Endothelial cell of umbilical vein (primary cell): ENCODE data around the gene GPRC5D. TPM values are rescaled to one million over a fixed set of nuclear protein-coding genes. Genes with fewer than 3 reads are reported as not detected.

Source experiments
- BruUV-seq: library from RNA; stranded (reverse); fragments of 400-500 nt; replicated peaks from 2 replicates; lab custom pipeline; 2021; lab: Mats Ljungman, UMichigan
- CTCF ChIA-PET: fragments of 300-600, 350-600 bp; sonication (Branson Sonifier 250); formaldehyde crosslinking; loops from one replicate; lab custom pipeline; 2021; ENCODE audit warnings: antibody characterized with exemption, inconsistent platforms; lab: Charles Lee
- POLR2A ChIA-PET: fragments of 300-600, 350-600 bp; sonication (Branson Sonifier 250); formaldehyde crosslinking; loops from one replicate; lab custom pipeline; 2021; ENCODE audit warnings: antibody characterized with exemption, inconsistent platforms; lab: Charles Lee
- DNase-seq: peaks from one replicate; pipeline ENCODE4 v3.0.0-alpha.2; 2011; ENCODE audit warnings: low read depth, low spot score
- FAIRE-seq: peaks from 2 replicates; lab custom pipeline; 2011; peaks lifted over from hg19 to GRCh38; lab: Jason Lieb, UNC
- H2AFZ ChIP-seq: 2 replicates; pipeline ENCODE4 v1.6.0; 2012; ENCODE audit warnings: low read depth, low read length, control low read depth, inconsistent platforms
- H3K27ac ChIP-seq: 2 replicates; pipeline ENCODE4 v1.5.1; 2011; ENCODE audit warnings: low read depth, mild to moderate bottlenecking, control low read depth, low read length, moderate library complexity; ENCODE audit not compliant: insufficient read depth
- H3K27me3 ChIP-seq, 2 experiments: 2 replicates each; pipeline versions ENCODE4 v1.6.0 to v1.6.1; 2011; ENCODE audit warnings: low read length in 2 of 2, mixed read lengths in 1 of 2; ENCODE audit not compliant: control insufficient read depth in 2 of 2, insufficient read depth in 2 of 2
- H3K36me3 ChIP-seq, 2 experiments: 2 replicates in 1 of 2; 3 replicates in 1 of 2; pipeline ENCODE4 v1.5.1; 2011; ENCODE audit warnings: low read length in 2 of 2, mild to moderate bottlenecking in 1 of 2, moderate library complexity in 1 of 2; ENCODE audit not compliant: control insufficient read depth in 2 of 2, insufficient read depth in 2 of 2; ENCODE audit errors: extremely low read depth in 1 of 2
- H3K4me1 ChIP-seq: 3 replicates; pipeline ENCODE4 v1.5.1; 2011; ENCODE audit warnings: mild to moderate bottlenecking, low read length; ENCODE audit not compliant: control insufficient read depth, insufficient read depth; ENCODE audit errors: extremely low read depth
- H3K4me2 ChIP-seq: 2 replicates; pipeline ENCODE4 v1.6.1; 2011; ENCODE audit warnings: low read length, control low read depth, mixed read lengths; ENCODE audit not compliant: insufficient read depth
- H3K4me3 ChIP-seq, 3 experiments: fragments of 200-600 bp in 1 of 3; sonication (generic), shearing (Covaris generic) in 1 of 3; replicated peaks in 1 of 3; 2 replicates each; pipeline ENCODE4 v1.5.1; 2011 to 2016; ENCODE audit warnings: control low read depth in 3 of 3, low read length in 3 of 3, mild to moderate bottlenecking in 2 of 3, inconsistent platforms in 1 of 3, low read depth in 1 of 3, moderate library complexity in 1 of 3; ENCODE audit not compliant: insufficient read depth in 1 of 3
- H3K79me2 ChIP-seq: 2 replicates; pipeline ENCODE4 v1.6.0; 2012; ENCODE audit warnings: low read length, inconsistent platforms; ENCODE audit not compliant: control insufficient read depth, insufficient read depth
- H3K9ac ChIP-seq: replicated peaks from 2 replicates; pipeline ENCODE3; 2011; ENCODE audit warnings: low read length, control low read depth; ENCODE audit not compliant: insufficient read depth; ENCODE audit errors: extremely low read depth
- H3K9me1 ChIP-seq: replicated peaks from 3 replicates; pipeline ENCODE4 v1.6.0; 2011; ENCODE audit warnings: mild to moderate bottlenecking, low read length; ENCODE audit not compliant: control insufficient read depth, insufficient read depth; ENCODE audit errors: extremely low read depth
- H3K9me3 ChIP-seq: replicated peaks from 2 replicates; pipeline ENCODE4 v1.5.1; 2012; ENCODE audit warnings: low read length, inconsistent platforms; ENCODE audit not compliant: control insufficient read depth, insufficient read depth
- H4K20me1 ChIP-seq: replicated peaks from 2 replicates; pipeline ENCODE3; 2011; ENCODE audit warnings: mild to moderate bottlenecking, low read length; ENCODE audit not compliant: control insufficient read depth, insufficient read depth; ENCODE audit errors: extremely low read depth
- EZH2 ChIP-seq: IDR thresholded peaks from 2 replicates; pipeline ENCODE4 v1.6.1; 2012; ENCODE audit warnings: borderline replicate concordance, low read depth, mild to moderate bottlenecking, moderate library complexity, low read length, inconsistent platforms; ENCODE audit not compliant: severe bottlenecking
- FOS ChIP-seq: IDR thresholded peaks from 2 replicates; pipeline ENCODE4 v1.6.1; 2011; ENCODE audit warnings: mild to moderate bottlenecking, low read length, moderate library complexity, borderline replicate concordance; ENCODE audit not compliant: insufficient read depth
- GATA2 ChIP-seq: IDR thresholded peaks from 2 replicates; pipeline ENCODE4 v1.7.0; 2011; ENCODE audit warnings: low read depth, mild to moderate bottlenecking, moderate library complexity, mixed read lengths, low read length; ENCODE audit not compliant: insufficient read length, insufficient read depth
- JUN ChIP-seq: IDR thresholded peaks from 2 replicates; pipeline ENCODE4 v1.6.1; 2011; ENCODE audit warnings: borderline replicate concordance, low read depth; ENCODE audit not compliant: insufficient read length, insufficient read depth
- MYC ChIP-seq: IDR thresholded peaks from one replicate; pipeline ENCODE4 v1.6.1; 2011; ENCODE audit warnings: mild to moderate bottlenecking, low read depth, low read length
- POLR2A ChIP-seq: IDR thresholded peaks from 2 replicates; pipeline ENCODE4 v1.6.1; 2012; ENCODE audit warnings: low read depth, mild to moderate bottlenecking, control low read depth, low read length
- POLR2AphosphoS5 ChIP-seq: IDR thresholded peaks from 2 replicates; pipeline ENCODE4 v1.6.1; 2012; ENCODE audit warnings: low read depth, mild to moderate bottlenecking, control low read depth, low read length, moderate library complexity; ENCODE audit not compliant: insufficient read depth
- dilution Hi-C: fragments of 300-500 bp; cut with MboI; formaldehyde crosslinking; loops from one replicate; pipeline ENCODE4 v1.15.0; 2019; ENCODE audit warnings: low sequenced_read_pairs; ENCODE audit not compliant: extremely low pct_ligation_motif_present
- intact Hi-C: fragments of 100-400 bp; cut with micrococcal nuclease; formaldehyde crosslinking; loops from one replicate; pipeline ENCODE4 v1.10.0; 2022
- polyA plus RNA-seq, 4 experiments: library from polyadenylated mRNA; depleted of rRNA in 3 of 4; stranded (reverse) in 3 of 4; unstranded in 1 of 4; fragments of >200 nt; gene quantifications; 2 replicates each; pipeline versions ENCODE4 v1.2.1 to v1.2.3, GENCODE V29; 2011 to 2012; ENCODE audit warnings: missing spikeins in 1 of 4
- total RNA-seq: library from RNA; stranded (reverse); gene quantifications from 2 replicates; pipeline ENCODE4 v1.2.3, GENCODE V29; 2021
- TF ChIP-seq, protein P1 (sequence below), 2 donors: IDR thresholded peaks; 1 replicate in 1 of 2; 2 replicates in 1 of 2; pipeline ENCODE4 v1.5.1; 2011; ENCODE audit warnings: low read length in 2 of 2, mild to moderate bottlenecking in 2 of 2, moderate library complexity in 2 of 2, control low read depth in 1 of 2, inconsistent platforms in 1 of 2, low read depth in 1 of 2; ENCODE audit not compliant: insufficient read depth in 1 of 2; ENCODE audit errors: extremely low read depth in 1 of 2
- TF ChIP-seq, protein P2 (sequence below): IDR thresholded peaks from 2 replicates; pipeline ENCODE4 v1.6.1; 2011; ENCODE audit not compliant: insufficient read depth, insufficient read length

Gene GPRC5D
- total and polyA plus RNA-seq, 2 donors (not counting 3 experiments of a cell fraction or from before 2014, with no cell fraction given), result not detected

DNA sequence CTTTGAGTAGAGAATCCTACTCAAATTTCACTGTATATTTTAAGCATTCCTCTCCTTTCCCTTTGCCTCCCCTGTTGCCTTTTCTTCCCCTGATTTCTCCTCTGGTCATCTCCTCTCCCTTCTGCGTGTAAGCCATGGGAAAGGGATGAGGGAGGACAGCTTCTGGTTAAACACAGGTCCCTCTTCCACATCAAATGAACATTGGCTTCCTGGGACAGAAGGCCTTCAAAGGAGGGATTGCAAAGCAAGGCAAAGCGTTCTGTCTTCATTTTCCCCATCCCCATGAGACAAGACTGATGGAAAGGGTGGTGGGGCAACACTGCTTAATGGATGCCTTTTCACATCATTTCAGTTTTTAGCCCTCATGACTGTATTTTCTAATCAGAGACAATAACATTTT, 34.5 kb downstream of the GPRC5D start:
- no peak for TF ChIP-seq GATA2
- TF ChIP-seq, protein P1, sequence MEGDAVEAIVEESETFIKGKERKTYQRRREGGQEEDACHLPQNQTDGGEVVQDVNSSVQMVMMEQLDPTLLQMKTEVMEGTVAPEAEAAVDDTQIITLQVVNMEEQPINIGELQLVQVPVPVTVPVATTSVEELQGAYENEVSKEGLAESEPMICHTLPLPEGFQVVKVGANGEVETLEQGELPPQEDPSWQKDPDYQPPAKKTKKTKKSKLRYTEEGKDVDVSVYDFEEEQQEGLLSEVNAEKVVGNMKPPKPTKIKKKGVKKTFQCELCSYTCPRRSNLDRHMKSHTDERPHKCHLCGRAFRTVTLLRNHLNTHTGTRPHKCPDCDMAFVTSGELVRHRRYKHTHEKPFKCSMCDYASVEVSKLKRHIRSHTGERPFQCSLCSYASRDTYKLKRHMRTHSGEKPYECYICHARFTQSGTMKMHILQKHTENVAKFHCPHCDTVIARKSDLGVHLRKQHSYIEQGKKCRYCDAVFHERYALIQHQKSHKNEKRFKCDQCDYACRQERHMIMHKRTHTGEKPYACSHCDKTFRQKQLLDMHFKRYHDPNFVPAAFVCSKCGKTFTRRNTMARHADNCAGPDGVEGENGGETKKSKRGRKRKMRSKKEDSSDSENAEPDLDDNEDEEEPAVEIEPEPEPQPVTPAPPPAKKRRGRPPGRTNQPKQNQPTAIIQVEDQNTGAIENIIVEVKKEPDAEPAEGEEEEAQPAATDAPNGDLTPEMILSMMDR (IDR thresholded peaks at IDR 0.05; ENCODE audit: extremely low read depth in 1 of 2, insufficient read depth in 1 of 2, low read depth in 1 of 2, low read length in 2 of 2), result no peak
- TF ChIP-seq MYC, result no peak
- TF ChIP-seq JUN, result no peak
- TF ChIP-seq FOS, result no peak
- TF ChIP-seq POLR2A, result no peak
- TF ChIP-seq, protein P2, sequence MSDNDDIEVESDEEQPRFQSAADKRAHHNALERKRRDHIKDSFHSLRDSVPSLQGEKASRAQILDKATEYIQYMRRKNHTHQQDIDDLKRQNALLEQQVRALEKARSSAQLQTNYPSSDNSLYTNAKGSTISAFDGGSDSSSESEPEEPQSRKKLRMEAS, result no peak
- no peak for TF ChIP-seq EZH2
- TF ChIP-seq POLR2AphosphoS5, result no peak
- Histone ChIP-seq H3K79me2 (peaks cover 4% of the 10 kb centered on the region), H3K4me1 (peaks cover 27% of the 10 kb centered on the region), H2AFZ (no peak overlapping the region), H3K4me3 (no peak overlapping the region), H4K20me1 (no peaks in the 10 kb centered on the region), H3K9ac (peak overlapping the region; percentile 74), H3K36me3 (peaks cover 0 to 5% of the 10 kb centered on the region in 2 experiments), H3K27me3 (no peaks in the 10 kb centered on the region), H3K4me2 (no peak overlapping the region), H3K27ac (peak overlapping the region; percentile 88), H3K9me3 (no peaks in the 10 kb centered on the region), H3K9me1 (no peaks in the 10 kb centered on the region)
- DNase-seq, result no peak
- FAIRE-seq, result no peak
- ChIA-PET POLR2A (no interaction called here), CTCF (interaction anchor here (1.0 to 5.4 kb wide), 8 partner anchors 26 to 317 kb away, joined by 3 to 116 read pairs (median 18); partner anchors contain the start of genes FAM234B and GPRC5A)
- intact Hi-C loops, result loop anchor here (2.0 to 5.0 kb wide), 2 partner anchors 190 to 743 kb away; no protein-coding TSS in a partner anchor
- dilution Hi-C loops, result no loop called here
- no TSS peak for BruUV-seq
